Muscle layer of colon (tissue), 2 donors: ENCODE data around the gene BMX.

ENCODE experiments used
- H3K27ac ChIP-seq: one replicate; pipeline ENCODE4 v1.7.0; 2013; ENCODE audit warnings: low read depth, mild to moderate bottlenecking, low read length, moderate library complexity
- H3K27me3 ChIP-seq, 2 donors: one replicate each; pipeline ENCODE4 v1.7.0; 2013; ENCODE audit warnings: low read length in 2 of 2, mild to moderate bottlenecking in 2 of 2; ENCODE audit not compliant: insufficient read depth in 2 of 2, control insufficient read depth in 1 of 2
- H3K36me3 ChIP-seq: one replicate; pipeline ENCODE4 v1.7.0; 2013; ENCODE audit warnings: mild to moderate bottlenecking, low read length; ENCODE audit not compliant: insufficient read depth
- H3K4me1 ChIP-seq: one replicate; pipeline ENCODE4 v1.7.0; 2013; ENCODE audit warnings: mild to moderate bottlenecking, low read length; ENCODE audit not compliant: insufficient read depth
- H3K4me3 ChIP-seq, 2 donors: one replicate each; pipeline ENCODE4 v1.7.0; 2013; ENCODE audit warnings: low read length in 2 of 2, low read depth in 1 of 2, mild to moderate bottlenecking in 1 of 2, moderate library complexity in 1 of 2
- H3K9ac ChIP-seq: one replicate; pipeline ENCODE4 v1.7.0; 2013; ENCODE audit warnings: low read length
- H3K9me3 ChIP-seq: one replicate; pipeline ENCODE4 v1.7.0; 2013; ENCODE audit warnings: mild to moderate bottlenecking, low read length
- donor health status: abdominal sarcoma.
- donor health status: Adenocarcinoma of cecum.

Gene BMX

DNA sequence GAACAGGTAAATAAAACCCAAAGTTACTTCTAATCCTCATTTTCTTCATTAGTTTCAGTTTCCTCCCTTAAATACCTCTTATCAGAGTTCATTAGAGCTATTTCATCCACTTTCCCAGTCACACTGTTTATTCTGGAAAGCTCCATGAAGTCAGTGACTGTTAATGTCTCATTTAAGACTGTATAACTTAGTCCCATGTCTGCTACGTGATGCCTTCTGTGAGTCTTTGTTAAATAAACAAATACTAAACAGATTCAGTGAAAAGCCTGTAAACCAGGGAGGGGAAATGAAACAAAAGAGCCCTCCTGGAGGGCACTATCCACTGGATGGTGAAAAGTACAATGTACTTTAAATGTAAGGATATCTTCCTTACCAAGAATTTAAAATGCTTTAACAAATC is 75.4 kb downstream of the BMX start:
- Histone ChIP-seq H3K4me3 (no peak overlapping the region), H3K36me3 (no peaks in the 10 kb centered on the region), H3K9me3 (no peaks in the 10 kb centered on the region), H3K27me3 (no peaks in the 10 kb centered on the region), H3K9ac (no peak overlapping the region), H3K4me1 (no peaks in the 10 kb centered on the region), H3K27ac (no peak overlapping the region)

GRCh38 chrX:15579778-15580747 is 79.5 kb downstream of the BMX start:
- no peaks in the 10 kb centered on the region for H3K27me3 ChIP-seq
- no peak overlapping the region for H3K27ac ChIP-seq
- no peak overlapping the region for H3K4me3 ChIP-seq
- H3K9ac ChIP-seq, result no peak overlapping the region
- no peaks in the 10 kb centered on the region for H3K9me3 ChIP-seq
- no peaks in the 10 kb centered on the region for H3K4me1 ChIP-seq
- H3K36me3 ChIP-seq, result no peaks in the 10 kb centered on the region

DNA sequence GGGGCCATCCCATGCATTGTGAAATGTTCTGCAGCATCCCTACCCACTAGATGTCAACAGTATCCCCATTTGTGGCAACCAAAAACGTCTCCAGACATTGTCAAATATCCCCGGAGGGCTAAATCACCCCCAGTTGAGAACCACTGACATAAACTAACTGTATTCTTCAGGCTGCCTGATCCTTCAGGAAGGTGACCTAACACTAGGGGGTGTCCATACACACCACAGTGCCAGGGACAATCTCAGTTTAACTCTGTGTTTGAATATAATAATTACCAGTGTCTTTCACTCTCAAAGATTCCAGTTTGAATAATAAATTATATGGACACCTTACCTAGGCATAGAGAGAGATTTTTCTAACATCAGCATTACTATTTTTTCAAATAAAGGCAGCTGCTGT is 93.8 kb downstream of the BMX start:
- Histone ChIP-seq H3K9ac (no peak overlapping the region), H3K9me3 (no peaks in the 10 kb centered on the region), H3K27me3 (peaks cover 0 to 4% of the 10 kb centered on the region in 2 donors), H3K27ac (no peak overlapping the region), H3K4me1 (no peaks in the 10 kb centered on the region), H3K4me3 (no peak overlapping the region), H3K36me3 (no peaks in the 10 kb centered on the region)

GRCh38 chrX:15598026-15598425 is 97.4 kb downstream of the BMX start:
- no peaks in the 10 kb centered on the region for H3K9me3 ChIP-seq
- no peak overlapping the region for H3K4me3 ChIP-seq
- no peak overlapping the region for H3K9ac ChIP-seq
- no peaks in the 10 kb centered on the region for H3K4me1 ChIP-seq
- H3K27me3 ChIP-seq, result peaks cover under 1 to 6% of the 10 kb centered on the region in 2 donors
- H3K27ac ChIP-seq, result no peak overlapping the region
- no peaks in the 10 kb centered on the region for H3K36me3 ChIP-seq

- Histone ChIP-seq H3K4me1 (no peaks in the 10 kb centered on the region), H3K27me3 (peaks cover 0 to 6% of the 10 kb centered on the region in 2 donors), H3K9ac (no peak overlapping the region), H3K9me3 (no peaks in the 10 kb centered on the region), H3K4me3 (no peak overlapping the region), H3K27ac (no peak overlapping the region), H3K36me3 (no peaks in the 10 kb centered on the region)
These were observed 98.9 kb downstream of the BMX start for GRCh38 chrX:15599461-15599860.

DNA sequence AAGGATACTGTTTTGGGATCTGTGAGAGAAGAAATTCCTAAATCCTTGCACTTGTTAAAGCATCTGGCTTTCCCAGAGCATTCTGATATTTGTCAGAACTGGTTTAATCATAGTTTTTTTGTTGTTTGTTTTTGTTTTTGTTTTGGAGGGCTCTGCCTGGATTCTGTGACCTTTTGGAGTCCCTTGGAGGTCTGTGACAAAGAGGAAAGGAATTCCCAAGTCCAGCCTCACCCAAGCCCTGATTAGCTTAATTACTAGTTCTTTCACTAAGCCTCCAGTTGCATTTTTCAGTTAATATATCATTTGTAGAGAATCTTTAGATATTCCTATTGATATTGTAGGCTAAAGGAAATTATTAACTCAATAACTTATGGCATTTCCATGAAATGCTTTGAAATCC is 99.4 kb downstream of the BMX start:
- no peak overlapping the region for H3K4me3 ChIP-seq
- peaks cover 0 to 6% of the 10 kb centered on the region in 2 donors for H3K27me3 ChIP-seq
- H3K9me3 ChIP-seq, result no peaks in the 10 kb centered on the region
- H3K9ac ChIP-seq, result no peak overlapping the region
- no peaks in the 10 kb centered on the region for H3K36me3 ChIP-seq
- no peak overlapping the region for H3K27ac ChIP-seq
- H3K4me1 ChIP-seq, result no peaks in the 10 kb centered on the region

GRCh38 chrX:15600745-15601144 is 100.1 kb downstream of the BMX start, which contains the start of gene ACE2:
Gene ACE2, minus strand, starts transcription at chrX:15600960. Its CDS starts 49 bp downstream, at chrX:15600911.
- Histone ChIP-seq H3K9ac (no peak within 1 kb of the TSS), H3K4me3 (no peak within 1 kb of the TSS), H3K27me3 (peaks cover 0 to 6% of the 10 kb centered on the region in 2 donors), H3K27ac (no peak within 1 kb of the TSS), H3K9me3 (no peaks in the 10 kb centered on the region), H3K36me3 (no peaks in the 10 kb centered on the region), H3K4me1 (no peaks in the 10 kb centered on the region)

DNA sequence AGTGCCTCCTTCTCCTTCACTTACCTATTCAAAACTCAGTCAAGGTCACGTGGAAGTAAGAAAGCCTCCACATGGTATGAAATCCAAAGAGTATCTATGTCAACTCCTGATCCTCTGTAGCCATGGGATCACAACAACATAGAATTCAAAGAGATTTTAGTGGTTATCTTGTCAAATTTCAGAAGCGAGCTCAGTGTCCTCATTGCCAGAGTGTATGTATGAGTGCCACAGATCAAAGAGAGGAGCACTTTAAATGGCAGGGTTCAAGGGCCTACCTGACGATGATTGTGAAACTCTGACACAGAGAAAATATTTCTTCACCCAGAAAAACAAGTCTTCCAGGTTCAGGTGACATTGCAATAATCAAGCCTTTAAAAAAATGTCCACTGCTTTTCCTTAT is 101.3 kb downstream of the BMX start:
- H3K27me3 ChIP-seq, result peaks cover 0 to 6% of the 10 kb centered on the region in 2 donors

DNA sequence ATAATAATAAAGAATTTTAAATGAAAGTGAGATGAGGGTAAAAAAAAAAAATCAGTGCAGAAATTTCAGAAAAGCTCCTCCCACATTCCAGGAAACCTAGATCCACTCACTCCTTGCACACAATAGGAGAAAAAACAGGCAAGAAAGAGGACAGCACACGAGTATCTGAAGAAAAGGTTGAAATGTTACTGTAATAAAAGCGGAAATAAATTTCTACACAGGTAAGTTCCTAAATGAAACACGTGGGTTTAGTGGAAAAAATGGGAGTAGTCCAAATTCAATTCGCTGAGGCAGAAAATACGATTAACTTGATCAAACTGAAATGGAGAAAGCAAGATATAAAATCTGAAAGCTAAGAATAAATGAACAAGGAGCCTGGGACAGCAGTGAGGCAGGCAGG is 102.2 kb downstream of the BMX start:
- Histone ChIP-seq H3K27me3 (peaks cover 0 to 6% of the 10 kb centered on the region in 2 donors), H3K9me3 (no peaks in the 10 kb centered on the region), H3K4me3 (no peak overlapping the region), H3K4me1 (no peaks in the 10 kb centered on the region), H3K36me3 (no peaks in the 10 kb centered on the region), H3K27ac (no peak overlapping the region), H3K9ac (no peak overlapping the region)

More for the DNA sequence above, 101.3 kb downstream of the BMX start:
- H3K9me3 ChIP-seq, result no peaks in the 10 kb centered on the region
- H3K4me1 ChIP-seq, result no peaks in the 10 kb centered on the region
- no peak overlapping the region for H3K27ac ChIP-seq
- no peak overlapping the region for H3K9ac ChIP-seq
- H3K4me3 ChIP-seq, result no peak overlapping the region
- H3K36me3 ChIP-seq, result no peaks in the 10 kb centered on the region

GRCh38 chrX:15605226-15605625 is 104.6 kb downstream of the BMX start:
- Histone ChIP-seq H3K4me1 (no peaks in the 10 kb centered on the region), H3K27ac (no peak overlapping the region), H3K9ac (no peak overlapping the region), H3K4me3 (no peak overlapping the region), H3K9me3 (no peaks in the 10 kb centered on the region), H3K27me3 (peaks cover 0 to 6% of the 10 kb centered on the region in 2 donors), H3K36me3 (no peaks in the 10 kb centered on the region)
